Islet precursor cell (in vitro differentiated cells): Measurements from ENCODE around the gene TGFBR1.
"Not testable (repeated sequence)": the region's sequence is repeated elsewhere in the genome, so short reads cannot be mapped to it uniquely, and the experiment has no call there.

ENCODE experiments used
- DNase-seq: peaks from one replicate; pipeline ENCODE4 v3.0.0-alpha.2; 2018

Gene TGFBR1

GRCh38 chr9:99192786-99193465, 88.0 kb downstream of the TGFBR1 start:
- no peak for DNase-seq

- DNase-seq = no peak
Observed at GRCh38 chr9:99193466-99193821, 88.5 kb downstream of the TGFBR1 start.

- not testable (repeated sequence) for DNase-seq
Observed at GRCh38 chr9:99196484-99196883, 91.6 kb downstream of the TGFBR1 start.

- no peak for DNase-seq
Observed at GRCh38 chr9:99197124-99197630, 92.3 kb downstream of the TGFBR1 start.

GRCh38 chr9:99197987-99198386, 93.1 kb downstream of the TGFBR1 start:
- no peak for DNase-seq

- DNase-seq = no peak
Observed at GRCh38 chr9:99199938-99200539, 95.1 kb downstream of the TGFBR1 start.

GRCh38 chr9:99201603-99202002, 96.7 kb downstream of the TGFBR1 start:
- DNase-seq = no peak
